H9 (cell line): ENCODE results near the gene SLC35E3. TPM values are rescaled to one million over a fixed set of nuclear protein-coding genes. Genes with fewer than 3 reads are reported as not detected.

ENCODE experiments used
- DNase-seq: peaks from one replicate; pipeline ENCODE4 v3.0.0-alpha.2; 2017
- H2AFZ ChIP-seq: one replicate; pipeline ENCODE4 v1.6.1; 2013; ENCODE audit warnings: mild to moderate bottlenecking, low read length, control low read depth, moderate library complexity
- H2AK5ac ChIP-seq: 2 replicates; pipeline ENCODE4 v1.6.1; 2013; ENCODE audit warnings: low read length, control low read depth, mixed read lengths; ENCODE audit not compliant: insufficient read length
- H2BK120ac ChIP-seq: one replicate; pipeline ENCODE4 v1.6.1; 2013; ENCODE audit warnings: low read depth, mild to moderate bottlenecking, low read length, control low read depth, inconsistent platforms; ENCODE audit not compliant: poor library complexity, severe bottlenecking
- H2BK12ac ChIP-seq: 2 replicates; pipeline ENCODE4 v1.6.1; 2013; ENCODE audit warnings: low read length, control low read depth, mixed read lengths, low read depth; ENCODE audit not compliant: insufficient read length
- H2BK15ac ChIP-seq: 2 replicates; pipeline ENCODE4 v1.6.1; 2013; ENCODE audit warnings: low read depth, low read length, control low read depth
- H2BK20ac ChIP-seq: one replicate; pipeline ENCODE4 v1.6.1; 2013; ENCODE audit warnings: low read depth, mild to moderate bottlenecking, low read length, control low read depth, inconsistent platforms; ENCODE audit not compliant: poor library complexity, severe bottlenecking
- H2BK5ac ChIP-seq: 2 replicates; pipeline ENCODE4 v1.6.1; 2013; ENCODE audit warnings: low read length, control low read depth, mixed read lengths; ENCODE audit not compliant: insufficient read length
- H3K14ac ChIP-seq: 2 replicates; pipeline ENCODE4 v1.6.1; 2013; ENCODE audit warnings: low read length, control low read depth; ENCODE audit not compliant: insufficient read depth
- H3K18ac ChIP-seq: 2 replicates; pipeline ENCODE4 v1.6.1; 2013; ENCODE audit warnings: low read depth, mild to moderate bottlenecking, mixed read lengths, low read length, control low read depth; ENCODE audit not compliant: insufficient read length
- H3K23ac ChIP-seq: 2 replicates; pipeline ENCODE4 v1.6.1; 2013; ENCODE audit warnings: low read length, control low read depth, mixed read lengths, low read depth; ENCODE audit not compliant: insufficient read length
- H3K23me2 ChIP-seq: 2 replicates; pipeline ENCODE4 v1.6.1; 2013; ENCODE audit warnings: low read depth, mild to moderate bottlenecking, mixed read lengths, low read length, control low read depth; ENCODE audit not compliant: insufficient read length, poor library complexity, severe bottlenecking
- H3K27ac ChIP-seq: 2 replicates; pipeline ENCODE4 v1.5.1; 2013; ENCODE audit warnings: low read length, control low read depth, mixed read lengths, low read depth; ENCODE audit not compliant: insufficient read length
- H3K27me3 ChIP-seq: 2 replicates; pipeline ENCODE4 v1.6.1; 2013; ENCODE audit warnings: low read length, control low read depth, inconsistent platforms; ENCODE audit not compliant: insufficient read depth
- H3K4ac ChIP-seq: 2 replicates; pipeline ENCODE4 v1.6.1; 2013; ENCODE audit warnings: low read depth, mild to moderate bottlenecking, control low read depth, inconsistent platforms, low read length, moderate library complexity
- H3K4me1 ChIP-seq: 2 replicates; pipeline ENCODE4 v1.6.1; 2013; ENCODE audit warnings: low read length, control low read depth, inconsistent platforms; ENCODE audit not compliant: insufficient read depth
- H3K4me2 ChIP-seq: 2 replicates; pipeline ENCODE4 v1.6.1; 2013; ENCODE audit warnings: low read length, control low read depth, mixed read lengths; ENCODE audit not compliant: insufficient read length, insufficient read depth
- H3K56ac ChIP-seq: 2 replicates; pipeline ENCODE4 v1.6.1; 2013; ENCODE audit warnings: low read depth, mild to moderate bottlenecking, mixed read lengths, low read length, control low read depth; ENCODE audit not compliant: insufficient read length
- H3K79me1 ChIP-seq: 2 replicates; pipeline ENCODE4 v1.6.1; 2013; ENCODE audit warnings: low read depth, mild to moderate bottlenecking, moderate library complexity, low read length, control low read depth, inconsistent platforms; ENCODE audit not compliant: insufficient read depth, poor library complexity, severe bottlenecking
- H3K79me2 ChIP-seq: 2 replicates; pipeline ENCODE4 v1.6.1; 2013; ENCODE audit warnings: low read length, control low read depth, inconsistent platforms; ENCODE audit not compliant: insufficient read depth
- H3K9ac ChIP-seq: 2 replicates; pipeline ENCODE4 v1.6.1; 2013; ENCODE audit warnings: low read length, control low read depth, mixed read lengths; ENCODE audit not compliant: insufficient read length; ENCODE audit errors: extremely low read depth
- H3K9me3 ChIP-seq: one replicate; pipeline ENCODE4 v1.6.1; 2013; ENCODE audit warnings: low read depth, low read length, inconsistent platforms; ENCODE audit not compliant: control insufficient read depth
- H3T11ph ChIP-seq: one replicate; pipeline ENCODE4 v1.6.1; 2013; ENCODE audit warnings: mild to moderate bottlenecking, low read length, control low read depth, inconsistent platforms
- H4K20me1 ChIP-seq: one replicate; pipeline ENCODE4 v1.6.1; 2013; ENCODE audit not compliant: control insufficient read depth, insufficient read length, insufficient read depth
- H4K5ac ChIP-seq: 2 replicates; pipeline ENCODE4 v1.6.1; 2013; ENCODE audit warnings: low read depth, mild to moderate bottlenecking, mixed read lengths, low read length, control low read depth; ENCODE audit not compliant: insufficient read length
- H4K8ac ChIP-seq: replicated peaks from 2 replicates; pipeline ENCODE4 v1.6.1; 2013; ENCODE audit warnings: low read length, control low read depth, mixed read lengths, low read depth; ENCODE audit not compliant: insufficient read length
- H4K91ac ChIP-seq: 2 replicates; pipeline ENCODE4 v1.6.1; 2013; ENCODE audit warnings: low read depth, mild to moderate bottlenecking, moderate library complexity, mixed read lengths, low read length, control low read depth; ENCODE audit not compliant: insufficient read length
- H3K27ac Mint-ChIP-seq, 3 experiments: 2 replicates in 2 of 3; 3 replicates in 1 of 3; pipeline ENCODE4 v1.8.0; 2020 to 2021; ENCODE audit warnings: mixed read lengths in 3 of 3, mild to moderate bottlenecking in 1 of 3, moderate library complexity in 1 of 3
- H3K27me3 Mint-ChIP-seq: 2 replicates; pipeline ENCODE4 v1.8.0; 2021; ENCODE audit warnings: low read depth, mild to moderate bottlenecking, moderate library complexity, mixed read lengths
- H3K36me3 Mint-ChIP-seq, 3 experiments: 2 replicates in 2 of 3; 3 replicates in 1 of 3; pipeline ENCODE4 v1.8.0; 2020 to 2021; ENCODE audit warnings: low read depth in 3 of 3, mixed read lengths in 3 of 3; ENCODE audit not compliant: insufficient read depth in 1 of 3
- H3K4me1 Mint-ChIP-seq, 2 experiments: 2 replicates each; pipeline ENCODE4 v1.8.0; 2020; ENCODE audit warnings: mixed read lengths in 2 of 2
- H3K4me3 Mint-ChIP-seq, 2 experiments: 2 replicates in 1 of 2; 3 replicates in 1 of 2; pipeline ENCODE4 v1.8.0; 2020 to 2021; ENCODE audit warnings: mild to moderate bottlenecking in 2 of 2, mixed read lengths in 2 of 2, moderate library complexity in 1 of 2
- H3K9me3 Mint-ChIP-seq, 2 experiments: 2 replicates in 1 of 2; 3 replicates in 1 of 2; pipeline ENCODE4 v1.8.0; 2020; ENCODE audit warnings: mild to moderate bottlenecking in 2 of 2, mixed read lengths in 2 of 2, moderate library complexity in 1 of 2
- WGBS: extraction: QIAGEN DNeasy Blood & Tissue Kit; methylation state at CpG from one replicate; pipeline ENCODE4 v1.1.7; 2013; ENCODE audit warnings: missing lambda C conversion rate, low lambda C conversion rate, mixed read lengths; ENCODE audit not compliant: insufficient read length; ENCODE audit errors: extremely low coverage; 5-methylcytosine and 5-hydroxymethylcytosine counted together
- total RNA-seq: library from RNA; stranded (reverse); gene quantifications from 2 replicates; pipeline ENCODE4 v1.2.1, GENCODE V29; 2021
- TF ChIP-seq, protein P1 (sequence below): fragments of 200-600 bp; sonication (generic); conservative IDR thresholded peaks from 3 replicates; pipeline ENCODE4 v1.8.0; 2021; ENCODE audit warnings: antibody characterized with exemption, mild to moderate bottlenecking

SLC35E3 gene
- total RNA-seq, 1 experiment from 2014 or later, result 17.9 TPM

DNA sequence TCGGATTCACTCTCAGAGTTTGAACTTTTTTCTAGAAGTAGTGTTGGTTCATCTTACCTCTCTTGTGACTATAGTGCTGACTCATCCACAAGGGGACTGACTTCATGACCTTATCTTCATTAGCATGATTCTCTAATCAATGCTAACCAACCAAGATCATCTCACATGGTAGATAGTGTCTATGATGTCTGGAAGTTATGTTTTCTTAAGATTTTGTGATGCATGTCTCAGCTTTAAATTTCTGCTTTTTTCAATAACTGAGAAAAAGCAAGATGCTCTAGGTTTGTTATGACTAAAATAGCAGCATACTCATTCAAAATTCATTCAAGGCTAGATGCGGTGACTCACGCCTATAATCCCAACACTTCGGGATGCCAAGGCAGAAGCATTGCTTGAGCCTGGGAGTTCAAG is 12.3 kb upstream of the SLC35E3 start:
- Histone ChIP-seq H3K27ac (no peak overlapping the region), H3K79me1 (no peaks in the 10 kb centered on the region), H2BK15ac (no peak overlapping the region), H3K18ac (no peak overlapping the region), H3K4me1 (no peaks in the 10 kb centered on the region), H2BK5ac (no peak overlapping the region), H4K8ac (no peak overlapping the region), H2BK20ac (no peak overlapping the region), H3K56ac (no peak overlapping the region), H3K23ac (no peak overlapping the region), H2BK120ac (no peak overlapping the region), H3K4ac (no peak overlapping the region), H2BK12ac (no peak overlapping the region), H3K23me2 (no peaks in the 10 kb centered on the region), H4K5ac (no peak overlapping the region), H2AFZ (no peak overlapping the region), H3K27me3 (no peaks in the 10 kb centered on the region), H4K20me1 (no peaks in the 10 kb centered on the region), H3K9ac (no peak overlapping the region), H3K4me2 (no peak overlapping the region), H3K14ac (no peak overlapping the region), H4K91ac (no peak overlapping the region), H2AK5ac (no peak overlapping the region), H3K9me3 (no peaks in the 10 kb centered on the region), H3K79me2 (no peaks in the 10 kb centered on the region), H3T11ph (no peak overlapping the region)
- no peak for DNase-seq
- no CpG with 5 or more reads among the region's 4 CpGs for WGBS
- Mint-ChIP-seq H3K4me1 (no peaks in the 10 kb centered on the region), H3K27me3 (no peaks in the 10 kb centered on the region), H3K9me3 (no peaks in the 10 kb centered on the region), H3K36me3 (peaks cover 31 to 72% (median 54%) of the 10 kb centered on the region in 3 experiments; a peak in 6 of 7 replicates), H3K4me3 (no peak overlapping the region), H3K27ac (no peak overlapping the region)
- TF ChIP-seq, protein P1, sequence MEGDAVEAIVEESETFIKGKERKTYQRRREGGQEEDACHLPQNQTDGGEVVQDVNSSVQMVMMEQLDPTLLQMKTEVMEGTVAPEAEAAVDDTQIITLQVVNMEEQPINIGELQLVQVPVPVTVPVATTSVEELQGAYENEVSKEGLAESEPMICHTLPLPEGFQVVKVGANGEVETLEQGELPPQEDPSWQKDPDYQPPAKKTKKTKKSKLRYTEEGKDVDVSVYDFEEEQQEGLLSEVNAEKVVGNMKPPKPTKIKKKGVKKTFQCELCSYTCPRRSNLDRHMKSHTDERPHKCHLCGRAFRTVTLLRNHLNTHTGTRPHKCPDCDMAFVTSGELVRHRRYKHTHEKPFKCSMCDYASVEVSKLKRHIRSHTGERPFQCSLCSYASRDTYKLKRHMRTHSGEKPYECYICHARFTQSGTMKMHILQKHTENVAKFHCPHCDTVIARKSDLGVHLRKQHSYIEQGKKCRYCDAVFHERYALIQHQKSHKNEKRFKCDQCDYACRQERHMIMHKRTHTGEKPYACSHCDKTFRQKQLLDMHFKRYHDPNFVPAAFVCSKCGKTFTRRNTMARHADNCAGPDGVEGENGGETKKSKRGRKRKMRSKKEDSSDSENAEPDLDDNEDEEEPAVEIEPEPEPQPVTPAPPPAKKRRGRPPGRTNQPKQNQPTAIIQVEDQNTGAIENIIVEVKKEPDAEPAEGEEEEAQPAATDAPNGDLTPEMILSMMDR, result no peak
